GM23338 (cell line): ENCODE data around the gene CHMP4B. TPM values are rescaled to one million over a fixed set of nuclear protein-coding genes. Genes with fewer than 3 reads are reported as not detected.
A peak's percentile ranks its signal among the peaks of the same experiment; 100 is the strongest.

Experiments used
- ATAC-seq: fragments of 200-7000 bp; cut with Tn5 transposase; 3 replicates; pipeline ENCODE4 v1.9.1; 2020
- DNase-seq: peaks from one replicate; pipeline ENCODE4 v3.0.0-alpha.2; 2015; ENCODE audit warnings: low spot score
- H2AFZ ChIP-seq: fragments of 200-600 bp; sonication (generic); 2 replicates; pipeline ENCODE4 v1.8.0; 2016; ENCODE audit warnings: antibody characterized with exemption, mild to moderate bottlenecking, moderate library complexity
- H3F3A ChIP-seq: fragments of 200-600 bp; sonication (generic); replicated peaks from 2 replicates; pipeline ENCODE4 v1.8.0; 2017; ENCODE audit warnings: antibody characterized with exemption, mixed run types, low read depth
- H3K27ac ChIP-seq: fragments of 200-600 bp; sonication (generic); 2 replicates; pipeline ENCODE4 v1.6.1; 2016; ENCODE audit warnings: low read depth
- H3K27me3 ChIP-seq: fragments of 200-600 bp; sonication (generic); 2 replicates; pipeline ENCODE4 v1.8.0; 2016; ENCODE audit warnings: mild to moderate bottlenecking, mixed run types, moderate library complexity; ENCODE audit not compliant: insufficient read depth
- H3K36me3 ChIP-seq: fragments of 200-600 bp; sonication (generic); 2 replicates; pipeline ENCODE4 v1.8.0; 2016; ENCODE audit warnings: mild to moderate bottlenecking; ENCODE audit not compliant: insufficient read depth
- H3K4me1 ChIP-seq: fragments of 200-600 bp; sonication (generic); 2 replicates; pipeline ENCODE4 v1.8.0; 2016; ENCODE audit warnings: mild to moderate bottlenecking, moderate library complexity; ENCODE audit not compliant: insufficient read depth
- H3K4me2 ChIP-seq: fragments of 200-600 bp; sonication (generic); 2 replicates; pipeline ENCODE4 v1.7.1; 2017; ENCODE audit warnings: mixed run types
- H3K4me3 ChIP-seq: fragments of 200-600 bp; sonication (generic); 2 replicates; pipeline ENCODE4 v1.6.1; 2016; ENCODE audit warnings: mixed run types
- H3K79me2 ChIP-seq: fragments of 200-600 bp; sonication (generic); replicated peaks from 2 replicates; pipeline ENCODE4 v1.8.0; 2017; ENCODE audit warnings: mild to moderate bottlenecking; ENCODE audit not compliant: insufficient read depth
- H3K9me2 ChIP-seq: fragments of 200-600 bp; sonication (generic); 2 replicates; pipeline ENCODE4 v1.8.0; 2017; ENCODE audit not compliant: insufficient read depth
- H4K20me1 ChIP-seq: fragments of 200-600 bp; sonication (generic); replicated peaks from 2 replicates; pipeline ENCODE4 v1.8.0; 2017; ENCODE audit warnings: mild to moderate bottlenecking; ENCODE audit not compliant: insufficient read depth
- H3K27ac Mint-ChIP-seq: 2 replicates; pipeline ENCODE4 v1.8.0; 2020; ENCODE audit warnings: inconsistent platforms, mild to moderate bottlenecking, moderate library complexity, mixed read lengths
- H3K27me3 Mint-ChIP-seq: 3 replicates; pipeline ENCODE4 v1.8.0; 2022; ENCODE audit warnings: low read depth, mild to moderate bottlenecking, moderate library complexity, mixed read lengths, inconsistent platforms; ENCODE audit not compliant: insufficient read depth, poor library complexity
- H3K36me3 Mint-ChIP-seq: 3 replicates; pipeline ENCODE4 v1.8.0; 2021; ENCODE audit warnings: low read depth, mild to moderate bottlenecking, inconsistent platforms, moderate library complexity, mixed read lengths
- H3K4me1 Mint-ChIP-seq: 3 replicates; pipeline ENCODE4 v1.8.0; 2020; ENCODE audit warnings: mild to moderate bottlenecking, inconsistent platforms, mixed read lengths
- H3K4me3 Mint-ChIP-seq: 3 replicates; pipeline ENCODE4 v1.8.0; 2021; ENCODE audit warnings: moderate library complexity, mild to moderate bottlenecking, inconsistent platforms, mixed read lengths
- H3K9me3 Mint-ChIP-seq: 3 replicates; pipeline ENCODE4 v1.8.0; 2020; ENCODE audit warnings: moderate library complexity, mild to moderate bottlenecking, inconsistent platforms, mixed read lengths
- CREB1 ChIP-seq: fragments of 250-450 bp; sonication (Bioruptor Pico); IDR thresholded peaks from 2 replicates; pipeline ENCODE4 v1.5.0; 2020; ENCODE audit warnings: low read depth, mild to moderate bottlenecking, moderate library complexity
- EZH2 ChIP-seq: fragments of 200-600 bp; sonication (generic); IDR thresholded peaks from one replicate; pipeline ENCODE4 v1.8.0; 2017; ENCODE audit warnings: antibody characterized with exemption, mild to moderate bottlenecking, low read depth; ENCODE audit not compliant: unreplicated experiment
- EZH2phosphoT487 ChIP-seq: fragments of 200-600 bp; sonication (generic); IDR thresholded peaks from one replicate; pipeline ENCODE4 v1.8.1; 2018; ENCODE audit warnings: antibody characterized with exemption; ENCODE audit not compliant: unreplicated experiment
- JUNB ChIP-seq: IDR thresholded peaks from one replicate; pipeline ENCODE4 v1.6.1; 2016; ENCODE audit warnings: antibody characterized with exemption; ENCODE audit not compliant: unreplicated experiment
- NANOG ChIP-seq: IDR thresholded peaks from 2 replicates; pipeline ENCODE4 v1.6.1; 2016; ENCODE audit warnings: antibody characterized with exemption, borderline replicate concordance
- POLR2AphosphoS5 ChIP-seq: IDR thresholded peaks from 2 replicates; pipeline ENCODE4 v1.6.1; 2016; ENCODE audit warnings: antibody characterized with exemption, low read depth
- STAT1 ChIP-seq: IDR thresholded peaks from one replicate; pipeline ENCODE4 v1.6.1; 2016; ENCODE audit warnings: antibody characterized with exemption; ENCODE audit not compliant: unreplicated experiment
- ZNF114 ChIP-seq: fragments of 250-450 bp; sonication (Bioruptor Pico); IDR thresholded peaks from 2 replicates; pipeline ENCODE4 v1.5.0; 2020; ENCODE audit warnings: mild to moderate bottlenecking, moderate library complexity
- ZNF331 ChIP-seq: fragments of 250-450 bp; sonication (Bioruptor Pico); IDR thresholded peaks from 2 replicates; pipeline ENCODE4 v1.5.0; 2020; ENCODE audit warnings: low read depth, mild to moderate bottlenecking, moderate library complexity
- ZNF462 ChIP-seq: fragments of 250-450 bp; sonication (Bioruptor Pico); IDR thresholded peaks from 2 replicates; pipeline ENCODE4 v1.5.0; 2020; ENCODE audit warnings: mild to moderate bottlenecking, moderate library complexity
- polyA plus RNA-seq: library from polyadenylated mRNA; unstranded; fragments of >200 nt; fragmentation: Nextera tagmentation; extraction: Ambion mirVana; gene quantifications from 2 replicates; pipeline ENCODE4 v1.2.1, GENCODE V29; 2016
- total RNA-seq: library from RNA; depleted of rRNA; stranded (reverse); fragments of >200 nt; shearing (Covaris generic); gene quantifications from 2 replicates; pipeline ENCODE4 v1.2.3, GENCODE V29; 2014
- TF ChIP-seq, protein P1 (sequence below): IDR thresholded peaks from one replicate; pipeline ENCODE4 v1.6.1; 2018; ENCODE audit warnings: antibody characterized with exemption; ENCODE audit not compliant: unreplicated experiment
- TF ChIP-seq, protein P2 (sequence below): IDR thresholded peaks from 2 replicates; pipeline ENCODE4 v1.6.1; 2016; ENCODE audit warnings: antibody characterized with exemption
- TF ChIP-seq, protein P3 (sequence below), 2 experiments: fragments of 200-600 bp in 1 of 2; sonication (generic) in 1 of 2; conservative IDR thresholded peaks; 2 replicates each; pipeline versions ENCODE4 v1.5.1 to v1.6.1; 2016 to 2017; ENCODE audit warnings: antibody characterized with exemption in 2 of 2, low read depth in 2 of 2, mild to moderate bottlenecking in 2 of 2, moderate library complexity in 1 of 2

Gene CHMP4B
- total and polyA plus RNA-seq, 2 experiments from 2014 or later = 14.5 to 49.3 TPM

GRCh38 chr20:33811776-33812151 is 616 bp downstream of the CHMP4B start:
- Histone ChIP-seq H3F3A (no peaks in the 10 kb centered on the region), H3K79me2 (peaks cover 54% of the 10 kb centered on the region), H3K4me1 (peaks cover 14% of the 10 kb centered on the region), H3K9me2 (no peaks in the 10 kb centered on the region), H3K36me3 (no peaks in the 10 kb centered on the region), H3K4me3 (peak overlapping the region; percentile 98), H3K27me3 (no peaks in the 10 kb centered on the region), H4K20me1 (peaks cover 30% of the 10 kb centered on the region), H3K27ac (peak overlapping the region; percentile 83), H2AFZ (peak overlapping the region; percentile 88), H3K4me2 (peak overlapping the region; percentile 100)
- ATAC-seq (peak; percentile 15), DNase-seq (peak; percentile 36)
- H3K4me3 Mint-ChIP-seq = peak overlapping the region; percentile 90
- peaks cover 3% of the 10 kb centered on the region; the same call in 1 of the 3 replicates for H3K36me3 Mint-ChIP-seq
- peaks cover 4% of the 10 kb centered on the region for H3K27me3 Mint-ChIP-seq
- peaks cover 24% of the 10 kb centered on the region for H3K4me1 Mint-ChIP-seq
- H3K9me3 Mint-ChIP-seq = no peaks in the 10 kb centered on the region
- H3K27ac Mint-ChIP-seq = peak overlapping the region; percentile 87
- TF ChIP-seq NANOG = no peak
- TF ChIP-seq, protein P1, sequence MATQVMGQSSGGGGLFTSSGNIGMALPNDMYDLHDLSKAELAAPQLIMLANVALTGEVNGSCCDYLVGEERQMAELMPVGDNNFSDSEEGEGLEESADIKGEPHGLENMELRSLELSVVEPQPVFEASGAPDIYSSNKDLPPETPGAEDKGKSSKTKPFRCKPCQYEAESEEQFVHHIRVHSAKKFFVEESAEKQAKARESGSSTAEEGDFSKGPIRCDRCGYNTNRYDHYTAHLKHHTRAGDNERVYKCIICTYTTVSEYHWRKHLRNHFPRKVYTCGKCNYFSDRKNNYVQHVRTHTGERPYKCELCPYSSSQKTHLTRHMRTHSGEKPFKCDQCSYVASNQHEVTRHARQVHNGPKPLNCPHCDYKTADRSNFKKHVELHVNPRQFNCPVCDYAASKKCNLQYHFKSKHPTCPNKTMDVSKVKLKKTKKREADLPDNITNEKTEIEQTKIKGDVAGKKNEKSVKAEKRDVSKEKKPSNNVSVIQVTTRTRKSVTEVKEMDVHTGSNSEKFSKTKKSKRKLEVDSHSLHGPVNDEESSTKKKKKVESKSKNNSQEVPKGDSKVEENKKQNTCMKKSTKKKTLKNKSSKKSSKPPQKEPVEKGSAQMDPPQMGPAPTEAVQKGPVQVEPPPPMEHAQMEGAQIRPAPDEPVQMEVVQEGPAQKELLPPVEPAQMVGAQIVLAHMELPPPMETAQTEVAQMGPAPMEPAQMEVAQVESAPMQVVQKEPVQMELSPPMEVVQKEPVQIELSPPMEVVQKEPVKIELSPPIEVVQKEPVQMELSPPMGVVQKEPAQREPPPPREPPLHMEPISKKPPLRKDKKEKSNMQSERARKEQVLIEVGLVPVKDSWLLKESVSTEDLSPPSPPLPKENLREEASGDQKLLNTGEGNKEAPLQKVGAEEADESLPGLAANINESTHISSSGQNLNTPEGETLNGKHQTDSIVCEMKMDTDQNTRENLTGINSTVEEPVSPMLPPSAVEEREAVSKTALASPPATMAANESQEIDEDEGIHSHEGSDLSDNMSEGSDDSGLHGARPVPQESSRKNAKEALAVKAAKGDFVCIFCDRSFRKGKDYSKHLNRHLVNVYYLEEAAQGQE = no peak
- no peak for TF ChIP-seq EZH2phosphoT487
- no peak for TF ChIP-seq STAT1
- no peak for TF ChIP-seq POLR2AphosphoS5
- no peak for TF ChIP-seq JUNB
- TF ChIP-seq ZNF331 = no peak
- TF ChIP-seq ZNF462 (CRISPR knock-in tag) = no peak
- TF ChIP-seq EZH2 = no peak
- TF ChIP-seq, protein P2, sequence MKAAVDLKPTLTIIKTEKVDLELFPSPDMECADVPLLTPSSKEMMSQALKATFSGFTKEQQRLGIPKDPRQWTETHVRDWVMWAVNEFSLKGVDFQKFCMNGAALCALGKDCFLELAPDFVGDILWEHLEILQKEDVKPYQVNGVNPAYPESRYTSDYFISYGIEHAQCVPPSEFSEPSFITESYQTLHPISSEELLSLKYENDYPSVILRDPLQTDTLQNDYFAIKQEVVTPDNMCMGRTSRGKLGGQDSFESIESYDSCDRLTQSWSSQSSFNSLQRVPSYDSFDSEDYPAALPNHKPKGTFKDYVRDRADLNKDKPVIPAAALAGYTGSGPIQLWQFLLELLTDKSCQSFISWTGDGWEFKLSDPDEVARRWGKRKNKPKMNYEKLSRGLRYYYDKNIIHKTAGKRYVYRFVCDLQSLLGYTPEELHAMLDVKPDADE = no peak
- no peak for TF ChIP-seq ZNF114
- TF ChIP-seq, protein P3, sequence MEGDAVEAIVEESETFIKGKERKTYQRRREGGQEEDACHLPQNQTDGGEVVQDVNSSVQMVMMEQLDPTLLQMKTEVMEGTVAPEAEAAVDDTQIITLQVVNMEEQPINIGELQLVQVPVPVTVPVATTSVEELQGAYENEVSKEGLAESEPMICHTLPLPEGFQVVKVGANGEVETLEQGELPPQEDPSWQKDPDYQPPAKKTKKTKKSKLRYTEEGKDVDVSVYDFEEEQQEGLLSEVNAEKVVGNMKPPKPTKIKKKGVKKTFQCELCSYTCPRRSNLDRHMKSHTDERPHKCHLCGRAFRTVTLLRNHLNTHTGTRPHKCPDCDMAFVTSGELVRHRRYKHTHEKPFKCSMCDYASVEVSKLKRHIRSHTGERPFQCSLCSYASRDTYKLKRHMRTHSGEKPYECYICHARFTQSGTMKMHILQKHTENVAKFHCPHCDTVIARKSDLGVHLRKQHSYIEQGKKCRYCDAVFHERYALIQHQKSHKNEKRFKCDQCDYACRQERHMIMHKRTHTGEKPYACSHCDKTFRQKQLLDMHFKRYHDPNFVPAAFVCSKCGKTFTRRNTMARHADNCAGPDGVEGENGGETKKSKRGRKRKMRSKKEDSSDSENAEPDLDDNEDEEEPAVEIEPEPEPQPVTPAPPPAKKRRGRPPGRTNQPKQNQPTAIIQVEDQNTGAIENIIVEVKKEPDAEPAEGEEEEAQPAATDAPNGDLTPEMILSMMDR (conservative IDR thresholded peaks at IDR 0.05; ENCODE audit: low read depth in 2 of 2) = no peak
- no peak for TF ChIP-seq CREB1
